ENCODE measurements around the gene PSME1.

Gene PSME1

GRCh38 chr14:24155100-24155499 lies 19.1 kb downstream of the PSME1 start:
- DNase-seq: no peak
- Histone ChIP-seq H3K36me3 (peaks cover 85% of the 10 kb centered on the region), H3K27me3 (ENCODE audit: insufficient read depth, low read depth, severe bottlenecking) (no peaks in the 10 kb centered on the region), H3K9me3 (ENCODE audit: severe bottlenecking) (no peaks in the 10 kb centered on the region), H3K27ac (no peak overlapping the region), H3K4me3 (ENCODE audit: low read depth, low read length) (no peak overlapping the region)
- TF ChIP-seq CTCF (IDR thresholded peaks at IDR 0.05; ENCODE audit: low read depth, low read length): no peak

GRCh38 chr14:24156840-24157239 lies 20.8 kb downstream of the PSME1 start:
- H3K36me3 ChIP-seq: peaks cover 76% of the 10 kb centered on the region
- no peak overlapping the region for H3K4me3 ChIP-seq (ENCODE audit: low read depth, low read length)
- no peak for TF ChIP-seq CTCF (IDR thresholded peaks at IDR 0.05; ENCODE audit: low read depth, low read length)
- H3K9me3 ChIP-seq (ENCODE audit: severe bottlenecking): no peaks in the 10 kb centered on the region
- no peak overlapping the region for H3K27ac ChIP-seq
- DNase-seq: no peak
- H3K27me3 ChIP-seq (ENCODE audit: insufficient read depth, low read depth, severe bottlenecking): no peaks in the 10 kb centered on the region

GRCh38 chr14:24157331-24157730 lies 21.3 kb downstream of the PSME1 start:
- Histone ChIP-seq H3K27me3 (ENCODE audit: insufficient read depth, low read depth, severe bottlenecking) (no peaks in the 10 kb centered on the region), H3K4me3 (ENCODE audit: low read depth, low read length) (no peak overlapping the region), H3K27ac (no peak overlapping the region), H3K9me3 (ENCODE audit: severe bottlenecking) (no peaks in the 10 kb centered on the region), H3K36me3 (peaks cover 71% of the 10 kb centered on the region)
- DNase-seq: no peak
- no peak for TF ChIP-seq CTCF (IDR thresholded peaks at IDR 0.05; ENCODE audit: low read depth, low read length)

GRCh38 chr14:24159777-24160498 lies 23.9 kb downstream of the PSME1 start:
- Histone ChIP-seq H3K36me3 (peaks cover 68% of the 10 kb centered on the region), H3K27ac (no peak overlapping the region; the same call in 1 of the 2 replicates), H3K9me3 (ENCODE audit: severe bottlenecking) (no peaks in the 10 kb centered on the region), H3K4me3 (ENCODE audit: low read depth, low read length) (no peak overlapping the region), H3K27me3 (ENCODE audit: insufficient read depth, low read depth, severe bottlenecking) (no peaks in the 10 kb centered on the region)
- DNase-seq: no peak
- no peak for TF ChIP-seq CTCF (IDR thresholded peaks at IDR 0.05; ENCODE audit: low read depth, low read length)

- H3K36me3 ChIP-seq: peaks cover 68% of the 10 kb centered on the region
- DNase-seq: no peak
- no peak overlapping the region for H3K4me3 ChIP-seq (ENCODE audit: low read depth, low read length)
- no peaks in the 10 kb centered on the region for H3K27me3 ChIP-seq (ENCODE audit: insufficient read depth, low read depth, severe bottlenecking)
- H3K9me3 ChIP-seq (ENCODE audit: severe bottlenecking): no peaks in the 10 kb centered on the region
- H3K27ac ChIP-seq: peak overlapping the region; percentile 20; the same call in 1 of the 2 replicates
- TF ChIP-seq CTCF (IDR thresholded peaks at IDR 0.05; ENCODE audit: low read depth, low read length): no peak
Measured at GRCh38 chr14:24160499-24160849, 24.5 kb downstream of the PSME1 start.

All from WERI-Rb-1 (cell line).